HG03378 (cell line): ENCODE results near the gene LACTBL1.

ENCODE experiments used
- ATAC-seq: cut with Tn5 transposase; IDR thresholded peaks from one replicate; pipeline ENCODE4 v1.9.1; 2021; ENCODE audit warnings: mild to moderate bottlenecking, moderate library complexity; ENCODE audit not compliant: unreplicated experiment

Gene LACTBL1

DNA sequence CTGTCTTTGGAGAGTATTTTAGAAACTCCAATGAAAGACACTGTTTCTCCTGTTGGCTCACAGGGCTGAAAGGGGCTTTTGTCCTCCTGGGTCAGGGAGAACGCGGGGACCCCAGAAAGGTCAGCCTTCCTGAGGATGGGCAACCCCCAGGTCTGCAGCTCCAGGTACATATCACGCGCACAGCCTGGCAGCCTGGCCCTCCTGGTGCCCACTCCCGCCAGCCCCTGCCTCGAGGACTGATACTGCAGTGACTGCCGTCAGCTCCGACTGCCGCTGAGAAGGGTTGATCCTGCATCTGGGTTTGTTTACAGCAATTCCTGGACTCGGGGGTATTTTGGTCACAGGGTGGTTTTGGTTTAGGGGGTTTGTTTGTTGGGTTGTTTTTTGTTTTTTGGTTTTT, 58.5 kb downstream of the LACTBL1 start:
- no peak for ATAC-seq

DNA sequence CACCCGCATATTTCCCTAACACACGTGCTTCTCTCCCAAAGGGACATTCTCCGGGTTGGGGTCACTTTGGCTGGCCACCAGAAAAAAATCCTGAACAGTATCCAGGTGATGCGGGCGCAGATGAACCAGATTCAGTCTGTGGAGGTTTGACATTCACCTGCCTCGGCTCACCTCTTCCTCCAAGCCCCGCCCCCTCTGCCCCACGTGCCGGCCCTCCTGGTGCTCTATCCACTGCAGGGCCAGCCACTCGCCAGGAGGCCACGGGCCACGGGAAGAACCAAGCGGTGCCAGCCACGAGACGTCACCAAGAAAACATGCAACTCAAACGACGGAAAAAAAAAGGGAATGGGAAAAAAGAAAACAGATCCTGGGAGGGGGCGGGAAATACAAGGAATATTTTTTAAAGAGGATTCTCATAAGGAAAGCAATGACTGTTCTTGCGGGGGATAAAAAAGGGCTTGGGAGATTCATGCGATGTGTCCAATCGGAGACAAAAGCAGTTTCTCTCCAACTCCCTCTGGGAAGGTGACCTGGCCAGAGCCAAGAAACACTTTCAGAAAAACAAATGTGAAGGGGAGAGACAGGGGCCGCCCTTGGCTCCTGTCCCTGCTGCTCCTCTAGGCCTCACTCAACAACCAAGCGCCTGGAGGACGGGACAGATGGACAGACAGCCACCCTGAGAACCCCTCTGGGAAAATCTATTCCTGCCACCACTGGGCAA, 59.1 kb downstream of the LACTBL1 start:
- ATAC-seq = no peak

DNA sequence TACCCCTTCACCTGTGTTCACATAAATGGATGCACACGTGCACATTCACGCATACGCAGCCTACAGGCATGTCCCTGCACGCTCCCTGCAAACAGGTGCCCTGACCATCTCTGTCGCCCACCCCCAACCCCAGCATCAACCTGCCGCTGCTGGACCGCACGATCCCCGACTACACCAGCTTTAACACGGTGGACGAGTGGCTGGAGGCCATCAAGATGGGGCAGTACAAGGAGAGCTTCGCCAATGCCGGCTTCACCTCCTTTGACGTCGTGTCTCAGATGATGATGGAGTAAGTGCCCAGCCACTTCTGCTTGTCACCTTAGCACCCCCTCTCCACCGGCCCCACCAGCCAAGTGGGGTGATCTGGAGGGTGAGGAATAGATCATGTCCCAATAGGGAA, 60.4 kb downstream of the LACTBL1 start:
- no peak for ATAC-seq

DNA sequence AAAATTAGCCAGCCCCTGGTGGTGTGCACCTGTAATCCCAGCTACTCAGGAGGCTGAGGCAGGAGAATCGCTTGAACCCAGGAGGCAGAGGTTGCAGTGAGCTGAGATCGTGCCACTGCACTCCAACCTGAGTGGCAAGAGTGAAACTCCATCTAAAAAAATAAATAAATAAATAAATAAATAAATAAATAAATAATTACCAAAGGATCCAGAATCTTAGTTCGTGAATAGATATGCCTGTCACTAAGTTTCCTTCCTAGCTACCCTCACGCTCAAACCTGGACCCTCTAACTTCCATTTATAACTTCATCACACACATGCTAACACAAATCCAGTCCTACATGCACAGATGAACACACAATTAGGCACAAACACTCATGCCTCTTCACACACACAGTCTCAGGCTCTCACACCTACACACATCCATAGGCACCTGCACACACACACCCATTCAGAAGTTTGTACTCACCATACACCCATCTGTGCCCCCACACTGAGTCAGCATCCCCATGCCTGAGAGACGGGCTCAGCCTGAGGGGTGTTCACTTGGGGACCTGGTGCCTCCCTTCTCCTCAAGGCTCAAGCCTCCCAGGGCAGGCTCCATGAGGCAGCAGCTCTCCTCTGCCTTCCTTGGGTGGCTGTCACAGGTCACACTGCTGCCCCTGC, 61.5 kb downstream of the LACTBL1 start:
- no peak for ATAC-seq

DNA sequence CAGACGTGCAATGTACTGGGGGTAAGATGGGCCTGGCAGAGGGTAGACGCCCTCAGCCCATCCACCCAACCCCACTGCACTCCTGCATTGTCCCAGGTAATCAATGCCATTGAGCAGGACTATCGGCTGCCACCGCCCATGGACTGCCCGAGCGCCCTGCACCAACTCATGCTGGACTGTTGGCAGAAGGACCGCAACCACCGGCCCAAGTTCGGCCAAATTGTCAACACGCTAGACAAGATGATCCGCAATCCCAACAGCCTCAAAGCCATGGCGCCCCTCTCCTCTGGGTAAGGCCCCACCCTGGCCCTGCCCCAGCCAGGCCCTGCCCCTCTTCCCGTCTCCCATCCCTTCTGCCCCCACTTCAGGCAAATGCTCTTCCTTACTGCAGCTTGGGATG, 62.4 kb downstream of the LACTBL1 start:
- no peak for ATAC-seq

DNA sequence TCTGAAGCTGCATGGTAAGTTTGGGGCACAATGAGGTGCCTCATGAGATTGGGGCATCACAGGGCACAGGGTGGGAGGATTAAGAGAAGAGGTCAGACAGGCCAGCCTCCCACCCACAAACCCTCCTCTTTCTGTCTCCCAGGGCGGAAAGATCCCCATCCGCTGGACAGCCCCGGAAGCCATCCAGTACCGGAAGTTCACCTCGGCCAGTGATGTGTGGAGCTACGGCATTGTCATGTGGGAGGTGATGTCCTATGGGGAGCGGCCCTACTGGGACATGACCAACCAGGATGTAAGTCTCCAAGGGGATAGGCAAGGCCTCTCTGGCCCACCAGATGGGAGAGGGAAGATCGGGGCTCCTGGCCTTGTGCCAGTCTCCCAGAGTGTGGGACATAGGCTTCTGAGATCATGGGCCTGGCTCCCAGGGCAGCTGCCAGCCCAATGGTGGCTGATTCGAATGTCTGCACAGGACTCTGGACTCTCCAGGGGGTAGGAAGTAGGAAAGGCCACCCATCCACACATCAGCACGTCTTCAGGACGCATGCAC, 63.7 kb downstream of the LACTBL1 start:
- no peak for ATAC-seq

DNA sequence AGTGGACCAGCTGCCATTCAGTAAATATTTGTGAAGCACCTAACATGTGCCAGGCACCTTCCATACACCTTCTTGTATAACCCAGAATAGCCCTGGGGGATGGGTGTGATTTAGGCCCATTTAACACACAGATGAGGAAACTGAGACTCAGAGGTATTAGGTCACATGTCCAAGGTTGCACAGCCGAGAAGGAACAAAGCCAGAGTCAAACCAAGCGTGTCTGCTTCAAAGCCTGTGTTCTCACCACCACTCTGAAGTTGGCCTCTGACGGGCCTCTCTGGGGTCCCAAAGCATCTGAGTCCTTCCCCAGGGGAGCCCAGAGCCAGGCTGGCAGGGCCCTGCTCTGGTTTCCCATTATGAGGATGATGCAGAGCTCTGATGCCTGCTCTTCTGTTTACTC, 65.1 kb downstream of the LACTBL1 start:
- no peak for ATAC-seq

DNA sequence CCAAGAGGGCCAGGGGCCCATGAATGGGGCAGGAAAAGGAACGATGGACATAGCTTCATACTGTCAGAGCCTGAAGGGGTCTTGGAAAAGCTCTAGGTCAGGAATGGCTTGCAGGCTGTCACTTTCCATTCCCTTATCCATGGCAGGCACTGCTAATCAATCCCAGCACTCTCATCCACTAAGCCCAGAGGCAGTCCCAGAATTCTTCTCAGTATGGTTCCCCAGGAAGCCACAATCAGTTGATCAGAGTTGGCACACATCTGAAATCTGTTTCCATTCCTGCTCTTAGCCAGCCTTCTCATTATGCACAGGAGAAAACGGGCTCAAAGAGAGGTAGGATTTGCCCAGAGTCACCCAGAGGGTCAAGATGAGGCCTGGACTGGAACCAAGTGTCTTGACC, 65.7 kb downstream of the LACTBL1 start:
- no peak for ATAC-seq

DNA sequence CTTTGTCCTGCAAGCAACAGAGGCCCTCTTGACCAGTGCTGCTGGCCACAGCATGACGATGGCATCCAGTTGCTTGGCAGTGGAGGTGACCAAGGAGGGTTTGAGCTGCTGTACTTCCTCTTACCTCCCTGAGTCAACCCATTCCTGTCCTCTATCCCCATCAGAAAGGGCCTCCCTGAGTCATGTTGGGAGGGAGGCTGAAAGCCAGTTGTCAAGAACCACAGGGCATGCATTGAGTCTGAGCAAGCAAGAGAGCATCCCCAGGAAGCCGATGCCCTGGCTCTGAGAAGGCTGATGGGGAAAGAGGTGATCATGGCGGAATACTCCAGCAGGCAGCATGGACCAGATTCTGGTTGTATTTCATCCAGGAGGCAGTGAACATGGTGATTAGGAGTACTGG, 69.6 kb downstream of the LACTBL1 start:
- no peak for ATAC-seq
